CD4-positive, alpha-beta memory T cell (primary cell): ENCODE results near the gene PLEKHO1. TPM values are rescaled to one million over a fixed set of nuclear protein-coding genes. Genes with fewer than 3 reads are reported as not detected.

Experiments used
- CTCF ChIA-PET: fragments of 350-600 bp; sonication (Branson Sonifier 250); formaldehyde crosslinking; loops from one replicate; lab custom pipeline; 2021; ENCODE audit warnings: inconsistent platforms; ENCODE audit not compliant: partially characterized antibody; lab: Charles Lee
- POLR2A ChIA-PET: fragments of 350-600 bp; sonication (Branson Sonifier 250); formaldehyde crosslinking; loops from one replicate; lab custom pipeline; 2021; ENCODE audit not compliant: partially characterized antibody; lab: Charles Lee
- DNase-seq, 5 donors: peaks; one replicate each; pipeline versions ENCODE4 v3.0.0 to v3.0.0-alpha.2; 2020 to 2022; ENCODE audit warnings: mixed read lengths in 1 of 5
- H3K27ac ChIP-seq: one replicate; pipeline ENCODE4 v1.7.0; 2013; ENCODE audit warnings: low read depth, low read length
- H3K27me3 ChIP-seq: 2 replicates; pipeline ENCODE4 v1.7.0; 2013; ENCODE audit warnings: mild to moderate bottlenecking, low read length, moderate library complexity; ENCODE audit not compliant: insufficient read depth
- H3K36me3 ChIP-seq: 2 replicates; pipeline ENCODE4 v1.7.0; 2013; ENCODE audit warnings: mild to moderate bottlenecking, low read length, moderate library complexity; ENCODE audit not compliant: insufficient read depth
- H3K4me1 ChIP-seq: 2 replicates; pipeline ENCODE4 v1.7.0; 2013; ENCODE audit warnings: mild to moderate bottlenecking, low read length, moderate library complexity; ENCODE audit not compliant: insufficient read depth
- H3K4me3 ChIP-seq, 2 donors: one replicate each; pipeline ENCODE4 v1.7.0; 2013; ENCODE audit warnings: low read length in 2 of 2, mild to moderate bottlenecking in 1 of 2
- H3K9me3 ChIP-seq, 2 donors: one replicate each; pipeline ENCODE4 v1.7.0; 2013; ENCODE audit warnings: low read length in 2 of 2, control low read depth in 1 of 2; ENCODE audit not compliant: control insufficient read depth in 1 of 2
- H3K27ac Mint-ChIP-seq, 7 donors: one replicate each; pipeline ENCODE4 v1.8.0; 2020 to 2021; ENCODE audit warnings: mixed read lengths in 7 of 7, mild to moderate bottlenecking in 6 of 7, inconsistent platforms in 3 of 7, moderate library complexity in 3 of 7
- H3K27me3 Mint-ChIP-seq, 2 donors: one replicate each; pipeline ENCODE4 v1.8.0; 2020 to 2021; ENCODE audit warnings: mixed read lengths in 2 of 2
- H3K36me3 Mint-ChIP-seq, 2 donors: one replicate each; pipeline ENCODE4 v1.8.0; 2020 to 2021; ENCODE audit warnings: mixed read lengths in 2 of 2, inconsistent platforms in 1 of 2, mild to moderate bottlenecking in 1 of 2
- H3K4me1 Mint-ChIP-seq, 4 donors: one replicate each; pipeline ENCODE4 v1.8.0; 2020 to 2021; ENCODE audit warnings: mixed read lengths in 4 of 4, mild to moderate bottlenecking in 1 of 4
- H3K4me3 Mint-ChIP-seq, 8 donors: one replicate each; pipeline ENCODE4 v1.8.0; 2020 to 2021; ENCODE audit warnings: mixed read lengths in 8 of 8, mild to moderate bottlenecking in 7 of 8, moderate library complexity in 6 of 8, inconsistent platforms in 3 of 8
- H3K9me3 Mint-ChIP-seq, 8 donors: one replicate each; pipeline ENCODE4 v1.8.0; 2020 to 2021; ENCODE audit warnings: mixed read lengths in 8 of 8, mild to moderate bottlenecking in 5 of 8, inconsistent platforms in 3 of 8, moderate library complexity in 1 of 8
- intact Hi-C: fragments of 100-400 bp; cut with micrococcal nuclease; formaldehyde crosslinking; loops from one replicate; pipeline ENCODE4 v1.15.1; 2023
- polyA plus RNA-seq, 2 donors: library from polyadenylated mRNA; unstranded; fragments of 300-500 nt; fragmentation: Illumina TruSeq; gene quantifications; one replicate each; pipeline ENCODE4 v1.2.3, GENCODE V29; 2021
- total RNA-seq, 2 experiments: library from RNA; stranded (reverse); gene quantifications; one replicate each; pipeline ENCODE4 v1.2.3, GENCODE V29; 2021

Gene PLEKHO1
- total and polyA plus RNA-seq, 4 experiments from 2014 or later: 40.5 to 154 (median 98.5) TPM

DNA sequence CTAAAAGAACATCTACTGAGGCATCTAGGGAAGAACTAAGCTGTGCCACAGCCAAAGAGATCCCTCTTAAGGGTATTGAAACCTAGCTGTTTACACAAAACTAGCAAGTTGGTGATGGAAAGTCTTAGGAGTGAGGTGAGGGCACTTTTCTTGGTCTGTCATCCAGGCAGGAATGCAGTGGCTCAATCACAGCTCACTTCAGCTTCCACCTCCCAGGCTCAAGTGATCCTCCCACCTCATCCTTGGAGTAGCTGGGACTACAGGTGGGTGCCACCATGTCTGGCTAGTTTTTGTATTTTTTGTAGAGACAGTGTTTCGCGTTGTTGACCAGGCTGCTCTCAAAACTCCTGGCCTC is 2.4 kb downstream of the PLEKHO1 start:
- Histone ChIP-seq H3K9me3 (no peaks in the 10 kb centered on the region), H3K27ac (peak overlapping the region; percentile 81), H3K4me1 (peaks cover 53% of the 10 kb centered on the region), H3K36me3 (peaks cover 38% of the 10 kb centered on the region), H3K27me3 (no peaks in the 10 kb centered on the region), H3K4me3 (peak overlapping the region in 1 of 2 donors; percentile 87)
- CTCF ChIA-PET: interaction anchor here (0.6 to 5.5 kb wide), 13 partner anchors 8 to 84 kb away, joined by 3 to 39 read pairs (median 5); partner anchors contain the start of gene VPS45
- Mint-ChIP-seq H3K9me3 (peaks cover 0 to 2% (median 0%) of the 10 kb centered on the region in 8 donors), H3K4me3 (peak overlapping the region; percentile 94 to 99 (median 98)), H3K36me3 (peaks cover 37 to 62% of the 10 kb centered on the region in 2 donors), H3K27me3 (no peaks in the 10 kb centered on the region), H3K27ac (peak overlapping the region; percentile 95 to 99 (median 98)), H3K4me1 (peaks cover 41 to 87% (median 66%) of the 10 kb centered on the region in 4 donors)
- DNase-seq: no peak
- intact Hi-C loops: no loop called here
- POLR2A ChIA-PET: interaction anchor here (0.6 to 6.5 kb wide), 21 partner anchors 10 to 1225 kb away, joined by 3 to 179 read pairs (median 17); partner anchors contain the start of genes ANP32E, OTUD7B and VPS45

DNA sequence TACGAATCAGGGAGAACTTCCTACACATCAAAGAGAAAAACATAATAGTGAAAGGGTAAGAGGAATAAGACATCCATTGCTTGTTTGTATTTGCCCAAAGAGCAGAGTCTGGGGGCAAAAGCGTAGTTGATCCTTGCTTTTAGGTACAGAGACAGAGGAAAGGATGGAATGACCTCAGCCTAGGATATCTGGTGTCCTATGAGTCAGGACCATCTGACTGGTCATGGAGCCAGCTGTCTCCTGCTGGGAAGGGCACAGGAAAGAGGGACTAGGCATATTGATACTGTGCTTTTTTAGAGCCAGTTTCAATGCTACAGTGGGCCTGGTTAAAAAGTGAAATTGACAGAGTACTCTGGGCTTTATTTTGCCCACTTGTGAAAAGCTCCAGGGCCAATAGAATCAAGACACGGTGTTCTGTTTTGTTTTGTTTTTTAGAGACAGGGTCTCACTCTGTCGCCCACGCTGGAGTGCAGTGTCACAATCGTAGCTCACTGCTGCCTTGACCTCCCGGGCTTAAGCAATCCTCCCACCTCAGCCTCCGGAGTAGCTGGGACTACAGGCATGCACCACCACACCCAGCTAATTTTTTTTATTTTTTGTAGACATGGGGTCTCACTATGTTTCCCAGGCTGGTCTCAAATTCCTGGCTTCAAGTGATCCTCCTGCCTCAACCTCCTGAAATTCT is 3.2 kb downstream of the PLEKHO1 start:
- H3K4me1 ChIP-seq: peaks cover 51% of the 10 kb centered on the region
- H3K27ac ChIP-seq: no peak overlapping the region
- peaks cover 41 to 87% (median 64%) of the 10 kb centered on the region in 4 donors for H3K4me1 Mint-ChIP-seq
- no peak for DNase-seq
- H3K27me3 ChIP-seq: no peaks in the 10 kb centered on the region
- no peak overlapping the region for H3K4me3 ChIP-seq
- H3K9me3 Mint-ChIP-seq: peaks cover 0 to 2% (median 0%) of the 10 kb centered on the region in 8 donors
- H3K9me3 ChIP-seq: no peaks in the 10 kb centered on the region
- peaks cover 46% of the 10 kb centered on the region for H3K36me3 ChIP-seq
- no peaks in the 10 kb centered on the region for H3K27me3 Mint-ChIP-seq
- H3K36me3 Mint-ChIP-seq: peaks cover 39 to 69% of the 10 kb centered on the region in 2 donors
- peak overlapping the region; percentile 78 to 98 (median 86) for H3K27ac Mint-ChIP-seq
- ChIA-PET CTCF (interaction anchor here (0.9 to 5.5 kb wide), 8 partner anchors 9 to 85 kb away, joined by 3 to 39 read pairs (median 9); no protein-coding TSS in a partner anchor), POLR2A (interaction anchor here (0.7 to 6.5 kb wide), 8 partner anchors 9 to 265 kb away, joined by 3 to 179 read pairs (median 52); partner anchors contain the start of genes OTUD7B and VPS45)
- intact Hi-C loops: no loop called here
- H3K4me3 Mint-ChIP-seq: peak overlapping the region in 7 of 8 donors; percentile 5 to 71 (median 59)

DNA sequence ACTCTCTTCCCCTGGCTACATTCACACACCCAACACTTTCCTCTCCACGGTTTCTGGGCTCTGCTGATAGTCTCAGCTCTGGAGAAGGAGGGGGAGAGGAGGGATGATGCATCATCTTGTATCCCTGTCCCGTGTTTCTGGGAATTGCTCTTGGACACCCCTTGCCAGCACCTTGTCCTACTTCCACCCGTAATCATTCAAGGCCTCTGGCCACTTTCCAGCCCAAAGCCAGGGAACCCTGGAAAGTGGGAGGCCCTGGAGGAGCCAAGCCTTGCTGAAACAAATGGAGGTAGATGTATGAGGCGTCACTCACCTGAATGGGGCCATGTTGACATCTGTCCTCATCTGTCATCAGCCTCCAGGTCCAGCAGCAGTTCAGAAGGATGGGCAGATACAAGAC is 4.4 kb downstream of the PLEKHO1 start:
- Mint-ChIP-seq H3K4me1 (peaks cover 36 to 82% (median 60%) of the 10 kb centered on the region in 4 donors), H3K27ac (peak overlapping the region; percentile 48 to 98 (median 78)), H3K4me3 (peak overlapping the region in 4 of 8 donors; percentile 9 to 50 (median 29)), H3K36me3 (peaks cover 45 to 71% of the 10 kb centered on the region in 2 donors), H3K9me3 (peaks cover 0 to under 1% (median 0%) of the 10 kb centered on the region in 8 donors), H3K27me3 (no peaks in the 10 kb centered on the region)
- POLR2A ChIA-PET: interaction anchor here (6.0 to 6.5 kb wide), 3 partner anchors 8 to 78 kb away, joined by 100 to 179 read pairs (median 112); no protein-coding TSS in a partner anchor
- Histone ChIP-seq H3K9me3 (no peaks in the 10 kb centered on the region), H3K27me3 (no peaks in the 10 kb centered on the region), H3K27ac (no peak overlapping the region), H3K4me1 (peaks cover 44% of the 10 kb centered on the region), H3K4me3 (no peak overlapping the region), H3K36me3 (peaks cover 47% of the 10 kb centered on the region)
- intact Hi-C loops: no loop called here
- DNase-seq: no peak
- CTCF ChIA-PET: interaction anchor here (2.6 kb wide), 1 partner anchor 33 kb away, joined by 13 read pairs; no protein-coding TSS in a partner anchor

DNA sequence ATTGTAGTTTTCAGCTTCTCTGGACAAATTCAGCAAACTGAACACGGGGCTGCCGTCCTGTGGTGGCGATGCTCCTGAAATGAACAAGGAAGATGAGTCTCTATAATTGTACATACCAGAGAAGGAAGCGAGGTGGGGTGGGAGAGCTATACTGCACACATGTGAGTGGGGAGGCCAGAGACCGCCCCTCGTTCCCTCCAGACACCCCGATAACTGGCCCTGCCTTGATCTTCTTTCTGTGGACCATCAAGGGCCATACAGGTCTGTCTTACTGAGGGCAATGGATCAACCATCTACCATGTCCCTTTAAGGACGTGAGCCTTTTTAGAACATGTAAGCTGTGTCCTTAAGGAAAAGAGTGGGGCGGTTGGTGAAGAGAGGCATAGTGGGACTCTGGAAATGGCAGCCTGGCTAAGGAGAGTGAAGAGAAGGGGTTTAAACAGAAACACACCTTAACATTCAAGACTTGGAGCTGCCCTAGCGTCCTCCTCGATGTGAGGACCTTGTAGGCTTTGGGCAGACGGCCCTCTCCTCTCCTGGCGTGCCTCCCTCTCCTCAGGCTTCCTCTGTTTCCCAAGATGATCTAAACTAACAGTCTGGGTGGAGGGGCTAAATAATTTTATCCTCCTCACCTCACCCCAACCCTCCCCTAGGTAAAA is 5.8 kb downstream of the PLEKHO1 start:
- H3K9me3 Mint-ChIP-seq: no peaks in the 10 kb centered on the region
- POLR2A ChIA-PET: interaction anchor here (0.6 to 11.2 kb wide), 6 partner anchors 8 to 79 kb away, joined by 3 to 130 read pairs (median 4); no protein-coding TSS in a partner anchor
- Histone ChIP-seq H3K4me1 (peaks cover 56% of the 10 kb centered on the region), H3K27ac (no peak overlapping the region), H3K4me3 (no peak overlapping the region), H3K9me3 (no peaks in the 10 kb centered on the region), H3K27me3 (no peaks in the 10 kb centered on the region), H3K36me3 (peaks cover 47% of the 10 kb centered on the region)
- peak overlapping the region in 6 of 7 donors; percentile 13 to 91 (median 49) for H3K27ac Mint-ChIP-seq
- CTCF ChIA-PET: interaction anchor here (1.3 to 19.3 kb wide), 3 partner anchors 10 to 194 kb away, joined by 7 to 574 read pairs (median 11); partner anchors contain the start of gene VPS45
- no peak overlapping the region for H3K4me3 Mint-ChIP-seq
- peaks cover 51 to 73% of the 10 kb centered on the region in 2 donors for H3K36me3 Mint-ChIP-seq
- DNase-seq: no peak
- H3K27me3 Mint-ChIP-seq: no peaks in the 10 kb centered on the region
- H3K4me1 Mint-ChIP-seq: peaks cover 39 to 91% (median 69%) of the 10 kb centered on the region in 4 donors
- intact Hi-C loops: no loop called here

DNA sequence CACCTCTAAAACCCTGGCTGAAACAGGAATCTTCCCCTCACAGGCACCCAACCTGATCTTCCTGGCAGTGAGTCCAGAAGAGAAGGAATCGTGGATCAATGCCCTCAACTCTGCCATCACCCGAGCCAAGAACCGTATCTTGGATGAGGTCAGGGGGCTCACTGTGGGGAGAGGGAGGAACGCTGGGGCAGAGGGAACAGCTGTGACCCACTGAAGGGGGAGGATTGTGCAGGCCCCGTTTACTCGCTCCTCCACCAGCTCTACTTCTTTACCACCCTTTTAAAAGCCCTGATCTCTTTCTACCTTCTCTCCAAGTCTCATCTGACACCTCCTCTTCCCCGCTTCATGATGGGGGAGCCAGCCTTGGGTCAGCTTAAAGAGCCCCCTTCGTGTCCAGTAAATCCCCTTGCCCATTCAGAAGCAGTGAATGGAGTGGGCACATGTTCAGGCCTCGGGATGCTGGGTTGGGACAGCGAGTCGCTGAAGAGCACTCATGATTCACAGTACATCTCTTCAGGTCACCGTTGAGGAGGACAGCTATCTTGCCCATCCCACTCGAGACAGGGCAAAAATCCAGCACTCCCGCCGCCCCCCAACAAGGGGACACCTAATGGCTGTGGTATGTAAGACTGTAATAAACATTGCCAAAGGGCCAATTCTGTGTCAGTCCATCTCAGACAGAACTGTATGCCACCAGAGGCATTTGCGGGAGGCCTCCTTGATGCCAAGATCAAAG is 7.3 kb downstream of the PLEKHO1 start:
- Mint-ChIP-seq H3K9me3 (no peaks in the 10 kb centered on the region), H3K27me3 (no peaks in the 10 kb centered on the region), H3K4me3 (peak overlapping the region in 1 of 8 donors; percentile 19), H3K27ac (peak overlapping the region in 6 of 7 donors; percentile 7 to 82 (median 48)), H3K4me1 (peaks cover 43 to 93% (median 73%) of the 10 kb centered on the region in 4 donors), H3K36me3 (peaks cover 54 to 65% of the 10 kb centered on the region in 2 donors)
- CTCF ChIA-PET: interaction anchor here (0.9 to 19.3 kb wide), 7 partner anchors 9 to 195 kb away, joined by 3 to 574 read pairs (median 7); partner anchors contain the start of gene VPS45
- H3K9me3 ChIP-seq: no peaks in the 10 kb centered on the region
- peaks cover 63% of the 10 kb centered on the region for H3K4me1 ChIP-seq
- POLR2A ChIA-PET: interaction anchor here (0.6 to 11.2 kb wide), 12 partner anchors 6 to 92 kb away, joined by 3 to 130 read pairs (median 6); partner anchors contain the start of genes PLEKHO1 and VPS45
- H3K27ac ChIP-seq: no peak overlapping the region
- H3K36me3 ChIP-seq: peaks cover 47% of the 10 kb centered on the region
- intact Hi-C loops: no loop called here
- DNase-seq: no peak
- H3K27me3 ChIP-seq: no peaks in the 10 kb centered on the region
- no peak overlapping the region for H3K4me3 ChIP-seq

DNA sequence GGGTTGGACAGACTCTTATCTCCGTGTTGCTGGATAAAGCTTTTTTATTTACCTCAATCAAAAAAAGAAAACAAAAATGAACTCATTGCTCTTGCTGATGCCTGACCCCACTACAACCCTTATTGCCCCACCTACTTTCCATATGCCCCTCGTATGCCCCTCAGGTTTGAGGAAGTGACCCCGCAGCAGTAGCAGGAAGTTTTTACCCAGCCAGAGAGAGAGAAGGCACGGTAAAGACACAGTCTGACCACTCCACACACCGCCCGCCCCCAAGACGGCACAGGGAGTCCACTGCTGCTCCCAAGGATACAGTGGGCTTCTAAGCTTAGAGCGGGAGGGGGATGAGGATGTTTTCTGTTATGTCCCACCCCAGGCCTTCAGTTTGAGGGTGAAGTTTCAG is 9.8 kb downstream of the PLEKHO1 start:
- no peaks in the 10 kb centered on the region for H3K9me3 ChIP-seq
- POLR2A ChIA-PET: interaction anchor here (0.6 to 11.2 kb wide), 9 partner anchors 9 to 92 kb away, joined by 3 to 130 read pairs (median 9); partner anchors contain the start of genes PLEKHO1 and VPS45
- H3K36me3 Mint-ChIP-seq: peaks cover 42 to 47% of the 10 kb centered on the region in 2 donors
- H3K9me3 Mint-ChIP-seq: no peaks in the 10 kb centered on the region
- CTCF ChIA-PET: interaction anchor here (1.1 to 19.3 kb wide), 8 partner anchors 8 to 198 kb away, joined by 3 to 574 read pairs (median 5); partner anchors contain the start of gene VPS45
- H3K4me1 ChIP-seq: peaks cover 46% of the 10 kb centered on the region
- no peak overlapping the region for H3K4me3 ChIP-seq
- peaks cover 38 to 83% (median 63%) of the 10 kb centered on the region in 4 donors for H3K4me1 Mint-ChIP-seq
- intact Hi-C loops: no loop called here
- H3K27ac ChIP-seq: no peak overlapping the region
- H3K27me3 ChIP-seq: no peaks in the 10 kb centered on the region
- peak overlapping the region in 3 of 8 donors; percentile 17 to 27 (median 18) for H3K4me3 Mint-ChIP-seq
- peak overlapping the region in 6 of 7 donors; percentile 38 to 85 (median 62) for H3K27ac Mint-ChIP-seq
- H3K27me3 Mint-ChIP-seq: no peaks in the 10 kb centered on the region
- peaks cover 33% of the 10 kb centered on the region for H3K36me3 ChIP-seq
- DNase-seq: no peak
